ENCODE results near the gene MXRA5.
"Not testable (repeated sequence)": the region's sequence is repeated elsewhere in the genome, so short reads cannot be mapped to it uniquely, and the experiment has no call there.

Gene MXRA5

DNA sequence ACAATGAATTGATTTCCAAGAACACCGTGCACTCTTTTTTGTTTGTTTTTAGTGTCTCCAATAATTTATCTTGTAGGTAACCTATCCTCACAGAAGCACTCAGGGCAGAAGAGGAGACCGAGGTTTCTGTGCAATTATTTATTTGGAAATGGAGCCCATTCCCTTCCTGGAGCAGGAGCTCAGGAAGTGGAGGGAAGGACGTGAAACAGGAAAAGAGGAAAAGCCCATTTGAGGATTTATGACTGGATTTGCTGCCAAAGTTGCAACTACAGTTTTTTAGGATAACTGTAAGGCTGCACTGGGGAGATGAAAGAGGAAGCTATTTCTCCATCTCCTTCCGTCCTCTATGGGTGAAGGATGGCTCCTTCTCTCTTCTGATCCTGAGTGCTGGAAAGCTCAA is 31.7 kb upstream of the MXRA5 start:
- DNase-seq (ENCODE audit: insufficient read length, low spot score) (no peak), FAIRE-seq (no peak)
- TF ChIP-seq, protein P1, sequence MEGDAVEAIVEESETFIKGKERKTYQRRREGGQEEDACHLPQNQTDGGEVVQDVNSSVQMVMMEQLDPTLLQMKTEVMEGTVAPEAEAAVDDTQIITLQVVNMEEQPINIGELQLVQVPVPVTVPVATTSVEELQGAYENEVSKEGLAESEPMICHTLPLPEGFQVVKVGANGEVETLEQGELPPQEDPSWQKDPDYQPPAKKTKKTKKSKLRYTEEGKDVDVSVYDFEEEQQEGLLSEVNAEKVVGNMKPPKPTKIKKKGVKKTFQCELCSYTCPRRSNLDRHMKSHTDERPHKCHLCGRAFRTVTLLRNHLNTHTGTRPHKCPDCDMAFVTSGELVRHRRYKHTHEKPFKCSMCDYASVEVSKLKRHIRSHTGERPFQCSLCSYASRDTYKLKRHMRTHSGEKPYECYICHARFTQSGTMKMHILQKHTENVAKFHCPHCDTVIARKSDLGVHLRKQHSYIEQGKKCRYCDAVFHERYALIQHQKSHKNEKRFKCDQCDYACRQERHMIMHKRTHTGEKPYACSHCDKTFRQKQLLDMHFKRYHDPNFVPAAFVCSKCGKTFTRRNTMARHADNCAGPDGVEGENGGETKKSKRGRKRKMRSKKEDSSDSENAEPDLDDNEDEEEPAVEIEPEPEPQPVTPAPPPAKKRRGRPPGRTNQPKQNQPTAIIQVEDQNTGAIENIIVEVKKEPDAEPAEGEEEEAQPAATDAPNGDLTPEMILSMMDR (IDR thresholded peaks at IDR 0.05; ENCODE audit: insufficient read depth, missing control alignments): no peak

DNA sequence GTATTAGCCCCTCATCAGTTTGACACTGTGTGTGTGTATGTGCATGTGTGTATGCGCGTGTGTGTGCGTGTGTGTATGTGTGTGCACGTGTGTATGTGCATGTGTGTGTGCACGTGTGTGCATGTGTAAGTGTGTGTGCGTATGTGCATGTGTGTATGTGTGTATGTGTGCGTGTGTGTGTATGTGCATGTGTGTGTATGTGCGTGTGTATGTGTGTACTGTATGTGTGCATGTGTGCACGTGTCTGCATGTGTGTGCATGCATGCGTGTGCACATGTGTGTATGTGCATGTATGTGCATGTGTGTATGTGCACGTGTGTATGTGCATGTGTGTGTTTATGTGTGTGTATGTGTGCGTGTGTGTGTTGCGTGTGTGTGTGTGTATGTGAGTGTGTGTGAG is 31.1 kb upstream of the MXRA5 start:
- no peak for DNase-seq (ENCODE audit: insufficient read length, low spot score)
- TF ChIP-seq, protein P1 (IDR thresholded peaks at IDR 0.05; ENCODE audit: insufficient read depth, missing control alignments): no peak
- FAIRE-seq: peak; percentile 41

DNA sequence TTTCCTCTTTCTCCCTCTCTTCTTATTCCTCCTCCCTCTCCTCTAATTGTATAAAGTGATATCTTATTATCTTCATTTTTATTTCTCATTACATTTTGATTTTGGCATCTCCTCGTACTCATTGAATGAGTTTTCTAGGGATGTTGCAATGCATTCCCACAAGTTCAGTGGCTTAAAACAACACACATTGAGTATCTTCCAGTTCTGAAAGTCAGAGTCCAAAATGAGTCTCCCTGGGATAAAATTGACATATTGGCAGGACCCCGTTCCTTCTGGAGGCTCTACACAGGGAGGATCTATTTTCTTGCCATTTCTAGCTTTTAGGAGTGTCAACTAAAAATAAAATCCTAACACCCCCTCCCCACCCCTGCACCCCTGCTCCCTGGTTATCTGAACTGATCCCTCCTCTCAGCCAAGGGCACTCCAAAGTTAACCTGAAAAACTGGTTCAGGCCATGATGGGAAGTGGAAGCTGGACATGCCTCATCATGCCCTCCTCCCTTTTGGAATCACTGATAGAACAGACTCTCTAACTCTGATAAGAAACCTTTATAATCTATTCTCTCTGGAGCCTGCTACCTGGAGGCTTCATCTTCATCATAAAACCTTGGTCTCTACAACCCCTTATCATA is 29.5 kb upstream of the MXRA5 start:
- FAIRE-seq; DNase-seq (ENCODE audit: insufficient read length, low spot score): not testable (repeated sequence)

DNA sequence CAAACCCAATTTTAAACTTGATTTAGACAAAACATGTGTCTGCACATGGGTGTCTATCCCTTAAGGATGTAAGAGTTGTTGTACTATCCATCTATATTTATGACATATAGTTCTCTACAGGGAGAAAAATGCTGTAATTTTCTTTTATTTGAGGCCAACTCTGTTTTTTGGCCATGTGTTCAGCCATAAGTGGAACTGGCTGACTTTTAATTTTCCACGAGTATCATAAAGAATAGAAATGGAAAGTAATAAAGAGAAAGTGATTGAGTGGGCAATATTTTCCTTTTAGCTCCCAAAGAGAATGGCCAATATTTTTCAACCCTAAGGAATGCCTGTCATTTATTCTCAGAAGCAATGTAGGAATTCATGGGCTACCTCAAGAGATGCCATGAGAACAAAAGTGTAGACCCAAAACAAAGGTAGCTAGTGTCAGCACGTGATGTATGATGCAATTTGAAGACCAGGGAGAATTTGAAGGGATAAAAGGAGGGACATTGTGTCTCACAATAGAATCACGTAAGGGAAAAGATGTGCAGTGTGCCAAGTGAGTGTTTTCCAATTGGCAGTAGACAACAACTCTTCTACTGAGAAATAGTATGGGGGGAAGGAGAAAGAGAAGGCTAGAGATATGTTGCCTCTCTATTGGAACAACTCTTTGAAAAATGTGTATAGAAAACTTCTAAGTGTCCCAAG is 27.8 kb upstream of the MXRA5 start:
- TF ChIP-seq, protein P1 (IDR thresholded peaks at IDR 0.05; ENCODE audit: insufficient read depth, missing control alignments): no peak
- DNase-seq (ENCODE audit: insufficient read length, low spot score) (no peak), FAIRE-seq (no peak)

DNA sequence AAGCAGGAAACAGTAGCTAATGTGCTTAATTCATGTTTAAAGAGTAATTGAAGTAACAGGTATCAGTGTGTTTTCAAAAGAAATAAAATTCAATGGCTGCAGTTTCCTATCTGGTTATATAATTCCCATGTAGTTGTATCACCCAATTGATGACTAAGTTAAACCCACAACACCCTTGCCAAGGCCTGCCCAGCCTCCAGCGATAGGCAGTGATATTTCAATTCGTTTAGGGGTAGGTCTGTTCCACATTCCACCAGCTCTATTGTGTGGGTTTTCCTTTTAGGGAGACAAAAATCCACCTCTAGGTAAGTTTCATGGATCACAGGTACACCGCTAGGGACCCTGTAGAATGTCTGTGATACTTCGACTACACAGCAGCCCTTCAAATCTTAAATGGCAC is 24.7 kb upstream of the MXRA5 start:
- DNase-seq (ENCODE audit: insufficient read length, low spot score) (no peak), FAIRE-seq (no peak)
- TF ChIP-seq, protein P1 (IDR thresholded peaks at IDR 0.05; ENCODE audit: insufficient read depth, missing control alignments): no peak

DNA sequence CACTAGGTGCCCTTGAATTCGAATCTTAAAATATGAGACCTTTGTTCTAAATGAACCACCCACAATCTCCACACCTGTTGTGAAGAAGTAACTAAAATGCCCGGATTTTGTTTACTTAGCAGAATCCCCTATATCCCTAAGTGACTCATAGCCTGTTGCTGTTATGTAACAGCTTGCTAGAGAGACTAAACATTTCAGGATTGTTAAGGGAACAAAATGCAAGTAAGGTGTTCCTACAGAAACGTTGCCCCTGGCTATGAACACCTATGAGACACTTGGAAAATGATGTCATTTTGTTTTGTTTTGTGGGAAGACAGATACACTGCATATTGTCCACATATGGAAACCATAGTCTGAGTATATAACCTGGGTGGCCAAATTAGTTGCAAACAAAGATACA is 24.2 kb upstream of the MXRA5 start:
- DNase-seq (ENCODE audit: insufficient read length, low spot score) (no peak), FAIRE-seq (no peak)
- TF ChIP-seq, protein P1 (IDR thresholded peaks at IDR 0.05; ENCODE audit: insufficient read depth, missing control alignments): no peak

DNA sequence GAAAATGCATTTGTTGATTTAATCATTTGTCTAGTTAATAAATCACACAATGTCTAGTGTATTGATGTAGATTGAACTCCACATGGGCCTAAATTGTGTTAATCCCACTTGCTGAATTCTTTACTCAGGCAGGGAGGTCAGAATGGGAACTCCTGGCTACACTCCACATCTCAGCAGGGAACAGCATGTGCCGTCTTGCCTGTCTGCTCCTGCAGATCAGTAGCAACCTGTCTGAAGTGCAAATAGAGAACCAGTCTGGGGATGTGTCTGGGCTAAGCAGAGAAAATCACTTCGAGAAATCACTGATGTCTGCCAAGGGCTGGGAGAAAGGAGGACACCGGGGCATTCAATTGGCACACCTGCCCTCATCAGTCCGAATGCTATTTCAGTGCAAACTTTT is 16.5 kb upstream of the MXRA5 start:
- TF ChIP-seq, protein P1 (IDR thresholded peaks at IDR 0.05; ENCODE audit: insufficient read depth, missing control alignments): no peak
- DNase-seq (ENCODE audit: insufficient read length, low spot score) (no peak), FAIRE-seq (no peak)
